ENCODE measurements around the gene MPV17L. TPM values are rescaled to one million over a fixed set of nuclear protein-coding genes. Genes with fewer than 3 reads are reported as not detected.
"Not testable (repeated sequence)": the region's sequence is repeated elsewhere in the genome, so short reads cannot be mapped to it uniquely, and the experiment has no call there.

Gene MPV17L
- total RNA-seq, 1 donor from 2014 or later, result 1.9 TPM

DNA sequence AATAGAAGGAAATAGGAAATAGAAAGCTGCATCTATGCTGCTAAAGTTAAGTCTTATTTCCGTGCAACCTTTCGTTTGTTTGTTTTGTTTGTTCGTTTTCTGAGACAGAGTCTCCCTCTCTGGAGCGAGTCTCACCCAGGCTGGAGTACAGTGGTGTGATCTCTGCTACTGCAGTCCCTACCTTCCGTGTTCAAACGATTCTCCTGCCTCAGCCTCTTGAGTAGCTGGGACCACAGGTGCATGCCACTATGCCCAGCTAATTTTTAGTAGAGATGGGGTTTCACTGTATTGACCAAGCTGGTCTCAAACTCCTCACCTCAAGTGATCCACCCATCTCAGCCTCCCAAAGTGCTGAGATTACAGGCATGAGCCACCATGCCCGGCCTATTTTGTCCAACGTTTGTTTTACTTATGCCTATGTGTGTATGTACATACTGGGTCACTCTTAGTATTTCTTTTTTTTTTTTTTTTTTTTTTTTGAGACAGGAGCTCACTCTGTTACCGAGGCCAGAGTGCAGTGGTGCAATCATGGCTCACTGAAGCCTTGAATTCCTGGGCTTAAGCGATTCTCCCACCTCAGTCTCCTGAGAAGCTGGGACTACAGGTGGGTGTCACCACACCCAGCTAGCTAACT is 55.7 kb downstream of the MPV17L start:
- no peak for DNase-seq (ENCODE audit: low spot score)

DNA sequence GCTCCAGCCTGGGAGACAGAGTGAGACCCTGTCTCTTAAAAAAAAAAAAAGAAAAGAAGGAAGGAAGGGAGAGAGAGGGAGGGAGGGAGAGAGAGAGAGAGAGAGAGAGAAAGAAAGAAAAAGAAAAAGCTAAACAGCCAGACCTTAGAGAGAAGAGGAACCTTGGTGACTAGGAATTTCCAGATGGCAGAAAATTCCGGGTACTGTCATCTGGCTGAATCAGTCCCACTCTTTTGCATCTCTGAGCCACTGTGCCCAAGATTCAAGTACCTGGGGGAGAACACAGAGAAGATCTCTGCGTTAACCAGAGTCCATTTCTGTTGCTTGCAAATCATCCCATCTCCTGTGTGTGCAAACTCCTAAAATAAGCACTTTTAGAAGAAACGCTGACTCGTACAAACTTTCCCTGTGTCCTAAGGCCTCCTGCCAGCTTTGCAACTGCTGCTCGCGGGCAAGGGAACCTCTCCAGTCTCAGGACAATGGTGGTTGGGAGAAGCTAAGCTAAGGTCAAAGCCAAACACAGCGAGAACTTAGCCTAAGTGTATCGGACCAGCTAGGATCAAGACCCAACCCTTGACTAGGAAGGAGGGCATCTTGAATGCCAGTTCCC is 56.8 kb downstream of the MPV17L start:
- DNase-seq (ENCODE audit: low spot score), result no peak

DNA sequence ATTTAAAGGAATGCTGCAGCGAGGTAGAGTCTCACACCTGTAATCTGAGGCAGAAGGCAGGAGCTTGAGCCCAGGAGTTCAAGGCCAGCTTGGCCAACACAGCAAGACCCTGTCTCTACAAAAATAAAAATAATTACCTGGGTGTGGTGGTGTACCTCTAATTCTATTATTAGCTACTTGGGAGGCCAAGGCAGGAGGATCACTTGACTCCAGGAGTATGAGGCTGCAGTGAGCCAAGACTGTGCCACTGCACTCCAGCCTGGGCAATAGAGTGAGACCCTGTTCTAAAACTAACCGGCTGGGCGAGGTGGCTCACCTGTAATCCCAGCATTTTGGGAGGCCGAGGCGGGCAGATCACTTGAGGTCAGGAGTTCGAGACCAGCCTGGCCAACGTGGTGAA is 57.7 kb downstream of the MPV17L start:
- DNase-seq (ENCODE audit: low spot score), result not testable (repeated sequence)

DNA sequence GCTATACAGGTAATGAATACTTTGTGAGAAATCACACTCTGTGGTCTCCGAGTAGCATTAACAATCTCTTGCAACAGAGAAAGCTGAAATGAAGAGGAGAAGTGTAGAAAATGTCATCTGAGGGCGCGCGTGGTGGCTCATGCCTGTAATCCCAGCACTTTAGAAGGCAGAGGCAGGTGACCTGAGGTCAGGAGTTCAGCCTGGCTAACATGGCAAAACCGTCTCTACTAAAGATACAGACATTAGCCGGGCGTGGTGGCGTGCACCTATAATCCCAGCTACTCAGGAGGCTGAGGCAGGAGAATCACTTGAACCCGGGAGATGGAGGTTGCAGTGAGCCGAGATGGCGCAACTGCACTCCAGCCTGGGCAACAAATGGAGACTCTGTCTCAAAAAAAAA is 59.4 kb downstream of the MPV17L start:
- not testable (repeated sequence) for DNase-seq (ENCODE audit: low spot score)

DNA sequence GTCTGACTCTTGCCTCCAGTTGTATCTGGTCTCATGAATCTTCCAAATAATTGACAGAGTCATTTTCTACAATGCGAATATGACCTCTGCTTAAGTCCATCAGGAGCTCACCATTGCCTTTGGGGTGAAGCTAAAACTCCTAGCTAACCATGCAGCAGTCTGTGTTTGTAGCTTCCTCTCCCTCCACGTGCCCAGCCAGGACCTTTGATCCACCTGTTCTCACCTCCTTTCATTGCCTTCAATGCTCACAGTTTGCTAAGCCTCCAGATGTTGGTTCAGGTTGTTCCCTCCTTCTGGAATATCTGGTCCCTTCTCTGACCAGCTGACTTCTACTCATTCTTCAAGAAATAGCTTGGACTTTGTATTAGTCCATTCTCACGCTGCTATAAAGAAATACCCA is 61.8 kb downstream of the MPV17L start:
- DNase-seq (ENCODE audit: low spot score), result no peak

DNA sequence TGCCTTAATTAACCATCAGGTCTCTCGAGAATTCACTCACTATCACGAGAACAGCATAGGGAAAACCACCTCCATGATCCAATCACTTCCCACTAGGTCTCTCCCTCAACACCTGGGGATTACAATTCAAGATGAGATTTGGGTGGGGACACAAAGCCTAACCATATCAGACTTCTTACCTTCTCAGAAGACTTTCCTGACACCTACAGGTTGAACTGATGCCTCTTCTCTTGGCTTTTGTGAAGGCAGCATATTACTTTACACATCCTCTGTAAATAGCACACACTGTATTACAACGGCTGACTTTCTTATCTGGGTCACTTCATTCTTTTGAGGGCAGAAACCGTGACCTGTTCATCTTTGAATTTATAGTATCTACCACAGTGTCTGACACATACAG is 62.4 kb downstream of the MPV17L start:
- DNase-seq (ENCODE audit: low spot score), result no peak

DNA sequence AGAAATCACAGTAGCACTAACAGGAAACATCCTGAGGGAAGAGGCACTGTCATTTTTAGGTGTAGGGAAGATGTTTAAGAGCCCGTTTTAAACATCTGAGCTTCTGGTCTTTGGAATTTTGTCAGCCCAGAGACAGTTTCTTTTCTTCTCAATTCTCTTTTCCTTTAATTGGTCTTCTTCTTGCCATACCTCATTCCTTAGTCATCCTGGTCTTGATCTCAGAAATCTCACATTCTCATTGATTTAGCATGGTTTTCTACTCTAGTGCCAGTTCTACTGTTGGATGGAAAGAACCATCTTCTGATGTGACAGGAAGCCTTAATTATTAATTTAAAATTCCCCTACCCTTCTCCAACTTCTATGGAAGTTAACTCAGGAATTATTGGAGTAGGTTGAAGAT is 64.2 kb downstream of the MPV17L start:
- DNase-seq (ENCODE audit: low spot score), result no peak

DNA sequence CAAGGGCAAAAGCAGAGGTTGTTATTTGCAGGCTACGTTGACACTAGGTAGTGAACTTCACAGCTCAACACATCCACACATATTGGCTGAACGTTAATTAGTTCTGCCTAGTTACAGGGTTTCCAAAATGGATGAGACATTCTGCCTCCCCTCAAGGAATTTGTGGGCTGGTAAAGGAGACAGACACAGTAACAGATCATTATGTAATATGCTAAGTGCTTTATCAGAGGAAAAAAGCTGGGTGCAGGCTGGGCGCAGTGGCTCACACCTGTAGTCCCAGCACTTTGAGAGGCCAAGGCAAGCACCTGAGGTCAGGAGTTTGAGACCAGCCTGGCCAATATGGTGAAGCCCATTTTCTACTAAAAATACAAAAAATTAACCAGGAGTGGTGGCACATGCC is 65.0 kb downstream of the MPV17L start:
- DNase-seq (ENCODE audit: low spot score), result no peak

DNA sequence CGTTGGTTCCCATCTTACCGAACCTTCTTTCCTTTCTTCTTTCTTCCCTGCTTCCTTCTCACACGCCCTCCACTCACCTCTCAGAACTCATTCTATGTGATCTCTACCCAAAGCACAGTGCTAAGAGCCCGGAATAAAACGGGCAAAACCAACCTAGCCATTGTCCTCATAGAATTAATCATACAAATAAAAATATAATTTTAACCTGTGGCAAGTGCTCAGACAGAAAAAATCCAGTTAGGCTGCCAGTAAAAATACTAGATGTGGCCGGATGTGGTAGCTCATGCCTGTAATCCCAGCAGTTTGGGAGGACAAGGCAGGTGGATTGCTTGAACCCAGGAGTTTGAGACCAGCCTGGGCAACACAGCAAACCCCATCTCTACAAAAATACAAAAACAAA is 65.8 kb downstream of the MPV17L start:
- DNase-seq (ENCODE audit: low spot score), result no peak

Other genes starting within 250 kb of the MPV17L start
- not detected for gene NPIPA5, start 17.5 kb upstream of the MPV17L start, total RNA-seq (ENCODE audit: insufficient read depth, low replicate concordance)
- gene BMERB1, start 38.8 kb downstream of the MPV17L start, total RNA-seq (ENCODE audit: insufficient read depth, low replicate concordance), result 42.1 TPM
- gene MARF1, start 247.4 kb downstream of the MPV17L start, total RNA-seq (ENCODE audit: insufficient read depth, low replicate concordance), result 22.4 TPM